ENCODE results near the gene LENG9. TPM values are rescaled to one million over a fixed set of nuclear protein-coding genes. Genes with fewer than 3 reads are reported as not detected.

LENG9 gene
- total RNA-seq, 4 donors from 2014 or later, result 4.2 to 9.6 (median 6.7) TPM

- TF ChIP-seq, protein P1, sequence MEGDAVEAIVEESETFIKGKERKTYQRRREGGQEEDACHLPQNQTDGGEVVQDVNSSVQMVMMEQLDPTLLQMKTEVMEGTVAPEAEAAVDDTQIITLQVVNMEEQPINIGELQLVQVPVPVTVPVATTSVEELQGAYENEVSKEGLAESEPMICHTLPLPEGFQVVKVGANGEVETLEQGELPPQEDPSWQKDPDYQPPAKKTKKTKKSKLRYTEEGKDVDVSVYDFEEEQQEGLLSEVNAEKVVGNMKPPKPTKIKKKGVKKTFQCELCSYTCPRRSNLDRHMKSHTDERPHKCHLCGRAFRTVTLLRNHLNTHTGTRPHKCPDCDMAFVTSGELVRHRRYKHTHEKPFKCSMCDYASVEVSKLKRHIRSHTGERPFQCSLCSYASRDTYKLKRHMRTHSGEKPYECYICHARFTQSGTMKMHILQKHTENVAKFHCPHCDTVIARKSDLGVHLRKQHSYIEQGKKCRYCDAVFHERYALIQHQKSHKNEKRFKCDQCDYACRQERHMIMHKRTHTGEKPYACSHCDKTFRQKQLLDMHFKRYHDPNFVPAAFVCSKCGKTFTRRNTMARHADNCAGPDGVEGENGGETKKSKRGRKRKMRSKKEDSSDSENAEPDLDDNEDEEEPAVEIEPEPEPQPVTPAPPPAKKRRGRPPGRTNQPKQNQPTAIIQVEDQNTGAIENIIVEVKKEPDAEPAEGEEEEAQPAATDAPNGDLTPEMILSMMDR (IDR thresholded peaks at IDR 0.05; ENCODE audit: low read depth), result no peak
These were observed 12.2 kb downstream of the LENG9 start for GRCh38 chr19:54451331-54451871.

DNA sequence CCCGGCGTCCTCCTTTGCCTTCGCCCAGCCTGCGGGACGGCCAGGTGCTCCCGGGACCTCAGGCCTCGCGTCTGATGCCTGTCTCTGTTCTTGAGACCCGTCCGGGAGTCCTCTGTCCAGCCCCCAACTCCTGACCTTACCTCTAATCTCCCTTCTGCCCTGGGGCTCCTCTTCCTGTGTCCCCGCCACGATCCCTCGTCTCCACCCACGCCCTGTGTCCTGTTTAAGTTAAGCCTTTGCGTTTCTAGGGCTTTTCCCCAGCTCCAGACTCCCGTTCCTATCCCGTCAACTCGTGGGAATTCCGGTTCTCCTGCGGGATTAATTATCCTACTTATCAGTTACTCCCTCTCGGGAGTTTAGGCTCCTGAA is 13.9 kb downstream of the LENG9 start:
- TF ChIP-seq, protein P1 (IDR thresholded peaks at IDR 0.05; ENCODE audit: low read depth), result no peak

GRCh38 chr19:54448774-54449700 is 14.5 kb downstream of the LENG9 start, which contains the start of gene LENG8:
LENG8 (plus strand) TSS chr19:54449199; CDS start chr19:54451345, 2,146 bp downstream.
- TF ChIP-seq, protein P1 (IDR thresholded peaks at IDR 0.05; ENCODE audit: low read depth), result no peak

GRCh38 chr19:54448040-54448773 is 15.4 kb downstream of the LENG9 start:
- TF ChIP-seq, protein P1 (IDR thresholded peaks at IDR 0.05; ENCODE audit: low read depth), result no peak

- TF ChIP-seq, protein P1 (IDR thresholded peaks at IDR 0.05; ENCODE audit: low read depth), result no peak
These were observed 18.8 kb downstream of the LENG9 start for GRCh38 chr19:54444737-54445136.

DNA sequence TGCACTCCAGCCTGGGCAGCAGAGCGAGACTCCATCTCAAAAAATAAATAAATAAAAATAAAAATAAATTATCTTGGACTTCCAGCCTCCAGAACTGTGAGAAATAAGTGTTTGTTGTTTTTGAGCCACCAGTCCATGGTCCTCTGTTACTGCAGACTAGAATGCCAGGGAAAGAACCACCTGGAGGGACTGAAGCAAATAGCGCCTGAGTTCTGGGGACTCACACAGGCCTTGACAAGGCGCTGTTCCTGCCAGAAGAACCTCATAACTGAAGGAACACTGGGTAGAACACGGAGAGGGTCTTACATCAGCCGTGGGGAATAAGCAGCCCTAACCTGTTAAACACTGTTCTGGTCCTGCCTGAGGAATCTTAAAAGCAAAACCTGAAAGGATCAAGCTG is 22.9 kb downstream of the LENG9 start:
- TF ChIP-seq, protein P1 (IDR thresholded peaks at IDR 0.05; ENCODE audit: low read depth), result no peak
